HG03571 (cell line): Measurements from ENCODE around the gene DPM1.

Source experiments
- ATAC-seq: cut with Tn5 transposase; IDR thresholded peaks from one replicate; pipeline ENCODE4 v1.9.1; 2021; ENCODE audit not compliant: unreplicated experiment

Gene DPM1

GRCh38 chr20:50930976-50931305 is 27.4 kb downstream of the DPM1 start:
- peak; percentile 2 for ATAC-seq

GRCh38 chr20:50930139-50930975 is 28.0 kb downstream of the DPM1 start:
- no peak for ATAC-seq

GRCh38 chr20:50929299-50930138 is 28.8 kb downstream of the DPM1 start:
- peak; percentile 58 for ATAC-seq

DNA sequence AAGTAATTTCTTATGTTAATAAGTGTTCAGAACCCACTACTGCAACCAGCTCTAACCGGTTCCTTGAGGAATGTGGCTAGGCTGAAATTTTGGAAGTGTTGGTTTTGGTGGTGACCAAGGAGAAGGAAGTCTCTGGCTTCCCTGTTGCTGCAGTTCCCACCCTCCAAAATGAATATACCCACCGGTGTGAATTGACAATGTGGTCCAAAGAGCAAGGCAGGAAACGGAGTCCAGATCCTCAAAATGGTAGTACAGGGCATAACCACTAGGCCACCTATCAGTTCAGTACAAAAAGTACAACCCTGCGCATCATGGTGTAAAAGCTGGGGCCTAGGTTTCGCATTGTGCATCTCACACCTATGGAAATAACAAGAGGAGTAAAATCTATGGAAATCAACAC is 29.9 kb downstream of the DPM1 start:
- no peak for ATAC-seq

- ATAC-seq = no peak
Measured at GRCh38 chr20:50926530-50926929, 31.8 kb downstream of the DPM1 start.

GRCh38 chr20:50924261-50924920 is 33.9 kb downstream of the DPM1 start:
- ATAC-seq = no peak

DNA sequence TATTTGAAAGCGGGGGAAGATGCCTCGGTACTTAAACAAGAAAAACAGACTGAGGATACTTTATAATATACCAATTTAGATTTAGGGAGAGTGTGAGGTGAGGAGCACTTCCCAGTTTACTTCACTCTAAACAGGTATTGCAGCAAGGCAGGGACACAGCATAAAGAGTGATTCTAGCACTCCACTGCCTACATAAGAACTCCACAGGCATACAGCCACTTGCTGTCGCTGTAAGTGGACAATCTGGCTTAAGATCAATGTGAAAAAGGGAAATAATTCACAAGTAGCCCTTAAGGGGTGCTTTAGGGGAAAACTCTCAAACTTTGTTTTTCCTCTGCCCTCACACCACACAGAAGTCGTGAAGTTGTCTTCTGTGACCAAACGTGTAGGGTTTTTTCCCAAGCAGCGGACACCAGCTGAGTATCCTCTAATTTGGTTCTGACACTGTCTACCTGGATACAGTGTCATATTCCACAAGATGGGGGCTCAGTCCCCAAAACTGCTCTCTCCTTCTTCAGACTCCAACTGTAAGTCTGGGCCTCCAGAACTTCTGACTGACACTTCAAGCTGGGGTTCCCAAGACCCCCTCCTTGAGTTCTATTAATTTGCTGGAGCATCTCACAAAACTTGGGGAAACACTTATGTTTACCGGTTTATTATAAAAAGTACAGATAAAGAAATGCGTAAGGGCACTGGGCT is 36.4 kb downstream of the DPM1 start:
- no peak for ATAC-seq

DNA sequence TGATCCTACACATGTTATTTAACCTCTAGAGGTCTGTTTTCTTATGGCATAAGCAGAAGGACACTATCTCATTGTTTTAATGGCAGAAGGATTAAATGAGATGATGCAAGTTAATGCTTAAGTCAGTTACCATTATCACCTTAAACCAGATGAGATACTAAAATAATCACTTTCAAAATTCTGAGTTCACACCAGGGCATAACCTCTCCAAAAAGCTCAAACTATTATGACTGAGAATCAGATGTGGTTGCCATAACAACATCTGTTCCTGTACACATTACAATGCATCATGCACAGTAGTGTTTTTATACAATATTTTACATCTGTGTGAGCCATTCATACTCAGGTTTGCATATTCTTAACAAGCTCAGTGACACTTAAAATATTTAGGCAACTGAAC is 37.3 kb downstream of the DPM1 start:
- no peak for ATAC-seq

DNA sequence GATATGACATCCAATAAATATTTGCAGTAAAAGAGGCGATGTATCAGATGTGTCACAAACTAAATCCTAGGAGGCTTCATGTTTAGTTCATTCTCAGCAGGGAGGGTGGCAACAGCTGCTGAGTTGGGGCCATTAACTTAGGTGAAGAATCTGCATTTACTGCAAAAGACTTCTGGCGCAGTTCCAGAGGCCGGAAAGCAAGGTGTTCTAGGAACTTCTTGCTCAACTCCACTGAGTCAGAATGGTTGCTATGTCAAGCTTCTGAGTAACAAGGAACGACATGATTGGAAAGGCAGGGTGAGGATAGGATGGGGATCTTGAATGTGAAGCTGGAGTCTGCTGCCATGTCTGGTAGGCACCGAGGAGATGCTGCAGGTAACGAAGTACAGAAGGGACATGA is 38.8 kb downstream of the DPM1 start:
- no peak for ATAC-seq

DNA sequence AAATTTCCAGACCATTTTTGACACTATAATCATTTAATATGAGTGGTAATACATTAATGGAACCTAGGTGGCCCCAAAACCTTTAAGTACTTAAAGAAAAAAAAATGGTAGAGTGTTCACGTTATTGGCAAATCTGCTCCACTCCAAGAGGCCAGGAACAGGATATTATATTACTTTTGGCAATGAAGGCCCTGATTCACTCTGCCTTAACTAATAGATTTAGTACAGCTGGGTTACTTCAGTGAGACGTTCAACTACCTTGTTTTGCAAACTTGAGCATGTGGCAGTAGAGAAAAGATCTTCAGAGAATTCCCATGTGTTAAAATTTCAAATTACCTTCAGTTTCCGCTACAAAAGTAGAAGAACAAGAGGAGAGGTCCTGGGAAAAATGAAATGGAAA is 39.9 kb downstream of the DPM1 start:
- ATAC-seq = no peak

DNA sequence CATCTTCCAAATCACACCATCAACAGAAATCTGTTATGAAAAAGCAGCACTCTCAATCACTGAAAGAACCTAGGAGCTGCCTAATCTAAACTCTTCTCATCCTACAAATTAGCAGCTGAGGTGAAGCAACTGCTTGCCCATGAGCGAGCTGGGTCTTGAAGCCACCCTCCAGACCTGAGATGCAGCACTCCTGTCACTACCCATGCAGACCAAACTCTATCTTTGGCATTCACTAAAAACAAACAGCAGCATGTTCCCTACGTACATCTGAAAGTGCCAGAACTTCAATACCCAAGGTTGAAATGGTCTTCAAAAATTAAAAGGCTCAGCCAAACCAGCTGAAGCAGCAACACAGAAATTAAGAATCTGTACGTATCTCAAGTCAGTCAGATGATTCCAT is 41.4 kb downstream of the DPM1 start:
- no peak for ATAC-seq

- no peak for ATAC-seq
Measured at GRCh38 chr20:50916257-50916656, 42.1 kb downstream of the DPM1 start.

GRCh38 chr20:50915424-50915823 is 42.9 kb downstream of the DPM1 start:
- ATAC-seq = no peak

DNA sequence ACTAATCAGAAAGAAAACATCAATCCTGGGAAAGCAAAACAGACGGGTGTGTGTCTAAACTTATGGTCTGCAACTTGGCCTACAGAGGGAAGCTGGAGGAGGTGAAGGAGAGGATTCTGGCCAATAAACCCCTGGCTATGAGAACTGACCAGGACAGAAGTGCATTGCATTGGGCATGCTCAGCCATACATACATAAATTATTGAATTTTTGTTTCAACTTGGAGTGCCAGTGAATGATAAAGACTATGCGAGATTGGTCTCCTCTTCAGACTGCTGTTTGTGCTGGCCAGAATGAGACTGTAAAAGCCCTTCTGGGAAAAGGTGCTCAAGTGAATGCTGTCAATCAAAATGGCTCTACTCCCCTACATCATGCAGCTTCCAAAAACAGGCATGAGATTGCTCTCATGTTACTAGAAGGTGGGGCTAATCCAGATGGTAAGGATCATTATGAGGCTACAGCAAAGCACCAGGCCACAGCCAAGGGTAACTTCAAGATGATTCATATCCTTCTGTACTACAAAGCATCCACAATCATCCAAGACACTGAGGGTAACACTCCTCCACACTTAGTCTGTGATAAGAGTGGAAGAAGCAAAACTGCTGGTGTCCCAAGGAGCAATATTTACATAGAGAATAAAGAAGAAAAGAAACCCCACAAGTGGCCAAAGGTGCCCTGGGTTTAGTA is 44.5 kb downstream of the DPM1 start:
- no peak for ATAC-seq

- peak; percentile 44 for ATAC-seq
Measured at GRCh38 chr20:50911716-50912115, 46.6 kb downstream of the DPM1 start.

DNA sequence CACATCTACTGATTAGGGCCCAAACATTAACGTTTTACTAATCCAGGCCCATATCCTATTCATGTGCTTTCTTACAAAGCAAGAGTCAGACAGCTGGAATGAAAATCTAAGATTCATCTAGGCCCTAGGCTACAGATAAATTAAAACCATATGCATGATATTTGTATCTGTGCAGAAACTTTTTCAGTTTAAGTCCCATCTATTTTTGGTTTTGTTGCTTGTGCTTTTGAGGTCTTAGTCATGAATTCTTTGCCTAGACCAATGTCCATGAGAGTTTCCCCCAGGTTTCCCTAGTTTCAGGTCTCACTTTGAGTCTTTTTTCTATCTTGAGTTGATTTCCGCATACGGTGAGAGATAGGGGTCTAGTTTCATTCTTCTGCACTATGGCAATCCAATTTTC is 47.3 kb downstream of the DPM1 start:
- ATAC-seq = no peak

DNA sequence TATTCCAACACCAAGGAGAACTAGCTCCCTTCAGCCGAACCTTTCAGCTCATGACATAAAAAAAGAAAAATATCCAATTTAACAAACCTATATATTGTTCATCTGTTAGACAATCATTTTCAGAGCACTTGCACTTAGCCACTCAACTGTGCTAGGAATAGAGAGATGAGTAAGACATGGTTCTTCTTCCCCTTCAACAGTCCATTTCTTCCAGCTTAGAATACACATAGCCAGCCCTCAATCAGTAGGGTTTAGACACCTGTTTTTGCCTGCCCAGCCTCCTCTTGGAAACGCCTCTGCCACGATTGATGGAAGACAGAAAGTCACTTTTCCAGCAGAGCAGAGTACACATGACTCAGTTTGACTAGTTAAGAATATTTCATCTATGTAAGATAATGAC is 48.9 kb downstream of the DPM1 start:
- no peak for ATAC-seq

DNA sequence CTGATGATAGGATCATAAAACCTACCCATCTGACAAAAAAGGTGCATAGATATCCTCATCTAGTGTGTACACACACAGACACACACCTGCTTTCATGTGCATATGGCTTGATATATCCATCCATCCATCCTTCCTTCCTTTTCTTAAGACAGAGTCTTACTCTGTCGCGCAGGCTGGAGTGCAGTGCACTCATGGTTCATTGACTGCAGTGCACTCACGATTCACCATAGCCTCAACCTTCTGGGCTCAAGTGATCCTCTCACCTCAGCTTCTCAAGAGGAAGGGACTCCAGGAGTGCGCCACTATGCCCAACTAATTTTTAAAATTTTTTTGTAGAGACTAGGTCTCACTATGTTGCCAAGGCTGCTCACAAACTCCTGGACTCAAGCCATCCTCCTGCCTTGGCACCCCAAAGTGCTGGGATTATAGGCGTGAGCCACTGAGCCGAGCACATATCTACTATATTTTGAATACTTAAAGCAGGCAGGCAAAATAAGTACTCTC is 54.2 kb downstream of the DPM1 start:
- no peak for ATAC-seq

GRCh38 chr20:50903353-50904051 is 54.8 kb downstream of the DPM1 start:
- no peak for ATAC-seq

- ATAC-seq = no peak
Measured at GRCh38 chr20:50901301-50901700, 57.0 kb downstream of the DPM1 start.
